Loucy (cell line): ENCODE measurements around the gene C1QL4.
A peak's percentile ranks its signal among the peaks of the same experiment; 100 is the strongest.
"Not testable (repeated sequence)": the region's sequence is repeated elsewhere in the genome, so short reads cannot be mapped to it uniquely, and the experiment has no call there.

ENCODE experiments used
- H2AFZ ChIP-seq: fragments of 200-600 bp; sonication (generic); 2 replicates; pipeline ENCODE4 v1.6.0; 2016; ENCODE audit warnings: antibody characterized with exemption, mild to moderate bottlenecking, low read length, moderate library complexity
- H3F3A ChIP-seq: fragments of 200-600 bp; 2 replicates; pipeline ENCODE4 v1.6.0; 2016; ENCODE audit warnings: antibody characterized with exemption, low read depth, mild to moderate bottlenecking
- H3K27me3 ChIP-seq: fragments of 200-600 bp; sonication (generic); 2 replicates; pipeline ENCODE4 v1.6.1; 2014; ENCODE audit warnings: low read length, mild to moderate bottlenecking; ENCODE audit not compliant: insufficient read depth, poor library complexity, severe bottlenecking
- H3K36me3 ChIP-seq: fragments of 200-600 bp; sonication (generic); 2 replicates; pipeline ENCODE4 v1.6.1; 2016; ENCODE audit warnings: low read length; ENCODE audit not compliant: insufficient read depth
- H3K4me1 ChIP-seq: fragments of 200-600 bp; sonication (generic); 2 replicates; pipeline ENCODE4 v1.5.1; 2014; ENCODE audit warnings: low read length, mild to moderate bottlenecking; ENCODE audit not compliant: insufficient read depth, poor library complexity, severe bottlenecking
- H3K4me2 ChIP-seq: fragments of 200-600 bp; sonication (generic); 2 replicates; pipeline ENCODE4 v1.6.0; 2014; ENCODE audit warnings: antibody characterized with exemption, low read length, low read depth, mild to moderate bottlenecking; ENCODE audit not compliant: poor library complexity, severe bottlenecking
- H3K4me3 ChIP-seq: fragments of 200-600 bp; sonication (generic); 2 replicates; pipeline ENCODE4 v1.5.1; 2014; ENCODE audit warnings: low read length, mild to moderate bottlenecking, mixed read lengths; ENCODE audit not compliant: poor library complexity, severe bottlenecking
- H3K79me2 ChIP-seq: fragments of 200-600 bp; sonication (generic); 2 replicates; pipeline ENCODE4 v1.6.1; 2014; ENCODE audit warnings: low read length; ENCODE audit not compliant: insufficient read depth
- H3K9ac ChIP-seq: fragments of 200-600 bp; sonication (generic); 2 replicates; pipeline ENCODE4 v1.6.0; 2014; ENCODE audit warnings: mild to moderate bottlenecking, low read depth, low read length, moderate library complexity; ENCODE audit not compliant: poor library complexity, severe bottlenecking
- H3K9me2 ChIP-seq: fragments of 200-600 bp; sonication (generic); replicated peaks from 2 replicates; pipeline ENCODE4 v1.6.1; 2016; ENCODE audit warnings: low read depth, low read length, mixed read lengths
- H3K9me3 ChIP-seq: fragments of 200-600 bp; sonication (generic); 2 replicates; pipeline ENCODE4 v1.6.1; 2014; ENCODE audit warnings: mild to moderate bottlenecking, antibody characterized with exemption, low read length, low read depth; ENCODE audit not compliant: insufficient read depth
- H4K20me1 ChIP-seq: fragments of 200-600 bp; sonication (generic); 2 replicates; pipeline ENCODE4 v1.6.0; 2014; ENCODE audit warnings: antibody characterized with exemption, low read length, mild to moderate bottlenecking; ENCODE audit not compliant: insufficient read depth, poor library complexity, severe bottlenecking
- CTCF ChIP-seq: fragments of 200-600 bp; sonication (generic); conservative IDR thresholded peaks from 2 replicates; pipeline ENCODE4 v1.5.1; 2014; ENCODE audit warnings: mild to moderate bottlenecking, antibody characterized with exemption, low read length
- EZH2phosphoT487 ChIP-seq: fragments of 200-600 bp; IDR thresholded peaks from 2 replicates; pipeline ENCODE4 v1.6.1; 2018; ENCODE audit warnings: antibody characterized with exemption, mild to moderate bottlenecking, moderate library complexity, borderline replicate concordance

C1QL4 gene

GRCh38 chr12:49336645-49337584 lies at the start of gene C1QL4:
Gene C1QL4 (minus strand): TSS chr12:49337188. CDS start chr12:49336477, 711 bp downstream.
- peak within 1 kb of the TSS; percentile 75 for H3K4me2 ChIP-seq
- peak within 1 kb of the TSS; percentile 75 for H3K4me3 ChIP-seq
- H4K20me1 ChIP-seq: no peaks in the 10 kb centered on the region
- TF ChIP-seq EZH2phosphoT487 (no peak), CTCF (peak; percentile 80)
- H2AFZ ChIP-seq: peak within 1 kb of the TSS; percentile 92
- H3K36me3 ChIP-seq: no peaks in the 10 kb centered on the region
- no peaks in the 10 kb centered on the region for H3K27me3 ChIP-seq
- H3F3A ChIP-seq: no peaks in the 10 kb centered on the region
- H3K4me1 ChIP-seq: peaks cover 14% of the 10 kb centered on the region
- H3K9ac ChIP-seq: peak within 1 kb of the TSS; percentile 65
- H3K9me2 ChIP-seq: no peaks in the 10 kb centered on the region
- H3K79me2 ChIP-seq: no peaks in the 10 kb centered on the region
- H3K9me3 ChIP-seq: no peaks in the 10 kb centered on the region

- not testable (repeated sequence) for H3K4me2 ChIP-seq, H3F3A ChIP-seq, H3K9ac ChIP-seq, H3K4me3 ChIP-seq, H3K36me3 ChIP-seq, H3K4me1 ChIP-seq, H3K27me3 ChIP-seq, H2AFZ ChIP-seq, H4K20me1 ChIP-seq, H3K9me2 ChIP-seq, H3K9me3 ChIP-seq
- H3K79me2 ChIP-seq: peaks cover 71% of the 10 kb centered on the region
These were observed 43.2 kb upstream of the C1QL4 start for GRCh38 chr12:49380184-49380583.

- no peaks in the 10 kb centered on the region for H3K27me3 ChIP-seq
- TF ChIP-seq EZH2phosphoT487 (no peak), CTCF (no peak)
- no peak overlapping the region for H2AFZ ChIP-seq
- no peak overlapping the region for H3K9ac ChIP-seq
- H3K4me2 ChIP-seq: no peak overlapping the region
- H3K4me3 ChIP-seq: no peak overlapping the region
- H3K9me2 ChIP-seq: no peaks in the 10 kb centered on the region
- H3K79me2 ChIP-seq: peaks cover 74% of the 10 kb centered on the region
- no peaks in the 10 kb centered on the region for H3K36me3 ChIP-seq
- H3K9me3 ChIP-seq: no peaks in the 10 kb centered on the region
- H4K20me1 ChIP-seq: peaks cover 9% of the 10 kb centered on the region
- H3K4me1 ChIP-seq: peaks cover 21% of the 10 kb centered on the region
- no peaks in the 10 kb centered on the region for H3F3A ChIP-seq
These were observed 40.4 kb upstream of the C1QL4 start for GRCh38 chr12:49377386-49377785.
